Coronary artery (tissue), 2 donors: ENCODE data around the gene TTLL7.

Source experiments
- DNase-seq: peaks from one replicate; pipeline ENCODE4 v3.0.0-alpha.2; 2017; ENCODE audit warnings: low spot score
- H3K27ac ChIP-seq, 2 donors: fragments of 200-600 bp; sonication (generic); one replicate each; pipeline ENCODE4 v1.5.1; 2016 to 2019
- H3K4me3 ChIP-seq: fragments of 200-600 bp; sonication (generic); 2 replicates; pipeline ENCODE4 v1.5.1; 2016; ENCODE audit warnings: mild to moderate bottlenecking, moderate library complexity
- TF ChIP-seq, protein P1 (sequence below): fragments of 200-600 bp; sonication (generic); IDR thresholded peaks from one replicate; pipeline ENCODE4 v1.5.1; 2019; ENCODE audit warnings: antibody characterized with exemption

Gene TTLL7

GRCh38 chr1:83976920-83977319, 22.0 kb downstream of the TTLL7 start:
- H3K4me3 ChIP-seq, result no peak overlapping the region
- TF ChIP-seq, protein P1, sequence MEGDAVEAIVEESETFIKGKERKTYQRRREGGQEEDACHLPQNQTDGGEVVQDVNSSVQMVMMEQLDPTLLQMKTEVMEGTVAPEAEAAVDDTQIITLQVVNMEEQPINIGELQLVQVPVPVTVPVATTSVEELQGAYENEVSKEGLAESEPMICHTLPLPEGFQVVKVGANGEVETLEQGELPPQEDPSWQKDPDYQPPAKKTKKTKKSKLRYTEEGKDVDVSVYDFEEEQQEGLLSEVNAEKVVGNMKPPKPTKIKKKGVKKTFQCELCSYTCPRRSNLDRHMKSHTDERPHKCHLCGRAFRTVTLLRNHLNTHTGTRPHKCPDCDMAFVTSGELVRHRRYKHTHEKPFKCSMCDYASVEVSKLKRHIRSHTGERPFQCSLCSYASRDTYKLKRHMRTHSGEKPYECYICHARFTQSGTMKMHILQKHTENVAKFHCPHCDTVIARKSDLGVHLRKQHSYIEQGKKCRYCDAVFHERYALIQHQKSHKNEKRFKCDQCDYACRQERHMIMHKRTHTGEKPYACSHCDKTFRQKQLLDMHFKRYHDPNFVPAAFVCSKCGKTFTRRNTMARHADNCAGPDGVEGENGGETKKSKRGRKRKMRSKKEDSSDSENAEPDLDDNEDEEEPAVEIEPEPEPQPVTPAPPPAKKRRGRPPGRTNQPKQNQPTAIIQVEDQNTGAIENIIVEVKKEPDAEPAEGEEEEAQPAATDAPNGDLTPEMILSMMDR, result no peak
- H3K27ac ChIP-seq, result no peak overlapping the region
- DNase-seq, result no peak

- no peak overlapping the region for H3K4me3 ChIP-seq
- H3K27ac ChIP-seq, result peak overlapping the region; percentile 39 to 41
- TF ChIP-seq, protein P1, result no peak
- DNase-seq, result no peak
These were observed 28.1 kb downstream of the TTLL7 start for GRCh38 chr1:83970802-83971201.

- no peak overlapping the region for H3K4me3 ChIP-seq
- H3K27ac ChIP-seq, result peak overlapping the region; percentile 39 to 41
- TF ChIP-seq, protein P1, result no peak
- no peak for DNase-seq
These were observed 28.8 kb downstream of the TTLL7 start for GRCh38 chr1:83970114-83970513.

GRCh38 chr1:83967336-83967735, 31.6 kb downstream of the TTLL7 start:
- DNase-seq, result no peak
- H3K4me3 ChIP-seq, result no peak overlapping the region
- H3K27ac ChIP-seq, result peak overlapping the region in 1 of 2 donors; percentile 28
- TF ChIP-seq, protein P1, result no peak

- TF ChIP-seq, protein P1, result no peak
- Histone ChIP-seq H3K4me3 (no peak overlapping the region), H3K27ac (peak overlapping the region; percentile 72)
- DNase-seq, result no peak
These were observed 34.8 kb downstream of the TTLL7 start for GRCh38 chr1:83964153-83964552.

- TF ChIP-seq, protein P1, result no peak
- peak overlapping the region; percentile 72 to 80 for H3K27ac ChIP-seq
- no peak overlapping the region for H3K4me3 ChIP-seq
- no peak for DNase-seq
These were observed 37.2 kb downstream of the TTLL7 start for GRCh38 chr1:83961571-83962295.

DNA sequence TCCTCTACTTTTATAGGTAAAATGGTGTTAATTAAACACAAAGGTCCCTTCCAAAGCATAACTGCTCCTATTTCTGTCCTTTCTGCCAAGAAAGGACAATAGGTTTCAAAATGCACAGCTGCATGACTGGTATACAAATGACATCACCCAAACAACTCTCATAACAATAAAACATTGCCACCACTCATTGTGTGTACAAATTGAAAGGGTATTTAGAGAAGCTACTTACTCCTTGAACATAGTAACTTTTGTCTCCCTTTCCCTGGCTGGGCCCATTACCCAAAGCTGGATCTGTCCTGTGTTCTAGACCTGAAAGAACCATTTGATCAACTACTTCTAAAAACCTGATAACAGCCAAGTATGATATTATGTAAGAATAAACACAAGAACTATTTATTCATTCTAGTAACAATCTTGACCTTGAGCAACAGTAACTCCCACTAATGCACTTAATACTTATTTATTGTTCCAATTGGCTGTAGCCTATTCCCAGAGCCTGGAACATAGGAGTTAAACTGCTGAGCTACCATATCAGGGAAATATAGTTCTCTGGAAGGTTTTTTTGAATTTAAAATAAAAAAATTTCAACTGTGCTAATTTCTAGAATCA, 38.2 kb downstream of the TTLL7 start:
- TF ChIP-seq, protein P1, result no peak
- DNase-seq, result no peak
- H3K27ac ChIP-seq, result peak overlapping the region; percentile 72 to 80
- no peak overlapping the region for H3K4me3 ChIP-seq
